ENCODE measurements around the gene HSD17B14. TPM values are rescaled to one million over a fixed set of nuclear protein-coding genes. Genes with fewer than 3 reads are reported as not detected.
A peak's percentile ranks its signal among the peaks of the same experiment; 100 is the strongest.
"Not testable (repeated sequence)": the region's sequence is repeated elsewhere in the genome, so short reads cannot be mapped to it uniquely, and the experiment has no call there.

HSD17B14 gene
- polyA plus RNA-seq (2011; rRNA removed): 2.3 and 3.6 TPM in 2 replicates
- 1.1 and 1.7 TPM in 2 replicates for polyA minus RNA-seq (2011; rRNA and poly(A)+ RNA removed)

DNA sequence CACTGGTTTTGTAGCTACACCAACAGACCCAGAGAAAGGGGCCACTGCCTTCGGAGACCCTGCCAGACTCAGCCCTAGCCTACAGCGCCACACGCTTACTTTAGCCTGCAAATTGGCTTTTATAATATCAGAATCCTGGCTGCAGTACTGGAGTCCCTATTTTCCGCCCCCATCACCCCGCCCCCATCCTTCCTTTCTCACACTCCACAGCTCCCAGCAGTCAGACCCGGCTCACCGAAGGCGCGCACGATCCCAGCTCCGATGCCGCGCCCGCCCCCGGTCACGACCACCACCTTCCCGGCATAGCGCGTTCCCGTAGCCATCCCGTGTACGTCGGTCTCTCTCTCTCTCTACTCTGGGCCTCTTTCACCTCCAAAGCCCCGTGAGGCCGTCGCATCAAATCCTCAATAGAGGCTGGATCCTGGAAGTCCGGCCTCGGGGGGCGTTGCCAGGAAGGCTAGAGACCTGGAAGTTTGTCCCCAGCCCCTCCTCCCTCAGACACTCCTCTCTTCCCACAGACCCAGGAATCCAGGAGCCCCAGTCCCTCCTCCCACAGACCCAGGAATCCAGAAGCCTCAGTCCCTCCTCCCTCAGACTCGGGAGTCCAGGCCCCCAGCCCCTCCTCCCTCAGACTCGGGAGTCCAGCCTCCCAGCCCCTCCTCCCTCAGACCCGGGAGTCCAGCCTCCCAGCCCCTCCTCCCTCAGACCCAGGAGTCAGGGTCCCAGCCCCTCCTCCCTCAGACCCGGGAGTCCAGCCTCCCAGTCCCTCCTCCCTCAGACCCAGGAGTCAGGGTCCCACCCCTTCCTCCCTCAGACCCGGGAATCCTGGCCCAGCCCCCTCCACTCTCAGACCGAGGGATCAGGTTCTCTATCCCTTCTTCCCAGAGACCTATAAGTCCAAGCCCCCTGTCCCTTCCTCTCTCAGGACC lies at the start of gene HSD17B14:
Gene HSD17B14 (minus strand): TSS at position 403 of the 929 bp plus-strand sequence. CDS start 80 bp downstream, at position 323.
- POLR2A ChIA-PET: interaction anchor here (0.8 to 1.3 kb wide), 5 partner anchors 36 to 191 kb away, joined by 3 to 4 read pairs (median 3); partner anchors contain the start of genes CA11 and PPP1R15A
- peak within 1 kb of the TSS; percentile 53 for H3K27ac ChIP-seq (ENCODE audit: low read depth, low read length)
- no peaks in the 10 kb centered on the region; the same call in 1 of the 2 replicates for H3K9me3 ChIP-seq (ENCODE audit: control insufficient read depth, insufficient read depth, low read length)

DNA sequence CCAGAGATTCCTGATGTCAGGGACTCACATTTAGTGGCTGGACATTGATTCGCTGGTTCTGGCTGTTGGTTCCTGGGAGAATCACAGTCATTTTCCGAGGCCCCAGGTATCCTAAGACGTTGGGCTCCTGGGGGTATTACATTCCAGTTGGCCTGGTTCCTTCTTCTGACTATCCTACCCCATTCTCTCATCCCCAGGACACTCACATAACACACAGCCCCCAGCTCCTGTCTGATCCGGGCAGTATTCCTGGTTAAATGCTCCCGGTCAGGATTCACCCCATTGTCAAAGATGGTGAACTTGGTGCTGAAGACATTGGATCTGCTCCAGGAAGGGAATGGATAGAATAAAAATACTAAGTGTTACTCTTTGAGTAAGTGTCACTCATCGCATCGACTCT lies 47.4 kb upstream of the HSD17B14 start:
- ChIA-PET CTCF (no interaction called here), POLR2A (no interaction called here)
- H3K9me3 ChIP-seq (ENCODE audit: control insufficient read depth, insufficient read depth, low read length): peaks cover 7% of the 10 kb centered on the region
- H3K27me3 ChIP-seq (ENCODE audit: control insufficient read depth, insufficient read depth, low read length): no peaks in the 10 kb centered on the region
- TF ChIP-seq, protein P1, sequence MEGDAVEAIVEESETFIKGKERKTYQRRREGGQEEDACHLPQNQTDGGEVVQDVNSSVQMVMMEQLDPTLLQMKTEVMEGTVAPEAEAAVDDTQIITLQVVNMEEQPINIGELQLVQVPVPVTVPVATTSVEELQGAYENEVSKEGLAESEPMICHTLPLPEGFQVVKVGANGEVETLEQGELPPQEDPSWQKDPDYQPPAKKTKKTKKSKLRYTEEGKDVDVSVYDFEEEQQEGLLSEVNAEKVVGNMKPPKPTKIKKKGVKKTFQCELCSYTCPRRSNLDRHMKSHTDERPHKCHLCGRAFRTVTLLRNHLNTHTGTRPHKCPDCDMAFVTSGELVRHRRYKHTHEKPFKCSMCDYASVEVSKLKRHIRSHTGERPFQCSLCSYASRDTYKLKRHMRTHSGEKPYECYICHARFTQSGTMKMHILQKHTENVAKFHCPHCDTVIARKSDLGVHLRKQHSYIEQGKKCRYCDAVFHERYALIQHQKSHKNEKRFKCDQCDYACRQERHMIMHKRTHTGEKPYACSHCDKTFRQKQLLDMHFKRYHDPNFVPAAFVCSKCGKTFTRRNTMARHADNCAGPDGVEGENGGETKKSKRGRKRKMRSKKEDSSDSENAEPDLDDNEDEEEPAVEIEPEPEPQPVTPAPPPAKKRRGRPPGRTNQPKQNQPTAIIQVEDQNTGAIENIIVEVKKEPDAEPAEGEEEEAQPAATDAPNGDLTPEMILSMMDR (IDR thresholded peaks at IDR 0.05; ENCODE audit: low read depth, low read length): no peak
- H3K4me3 ChIP-seq (ENCODE audit: low read depth, low read length): no peak overlapping the region
- no peak for DNase-seq (ENCODE audit: low read depth, low spot score)
- H3K27ac ChIP-seq (ENCODE audit: low read depth, low read length): no peak overlapping the region

More for the DNA sequence above, at the start of gene HSD17B14:
- no peaks in the 10 kb centered on the region for H3K27me3 ChIP-seq (ENCODE audit: control insufficient read depth, insufficient read depth, low read length)
- DNase-seq (ENCODE audit: low read depth, low spot score): no peak
- TF ChIP-seq, protein P1 (IDR thresholded peaks at IDR 0.05; ENCODE audit: low read depth, low read length): no peak
- CTCF ChIA-PET: interaction anchor here (0.6 to 4.1 kb wide), 14 partner anchors 8 to 191 kb away, joined by 3 to 46 read pairs (median 5); partner anchors contain the start of genes BCAT2, GYS1 and RUVBL2
- peak within 1 kb of the TSS; percentile 54 for H3K4me3 ChIP-seq (ENCODE audit: low read depth, low read length)

DNA sequence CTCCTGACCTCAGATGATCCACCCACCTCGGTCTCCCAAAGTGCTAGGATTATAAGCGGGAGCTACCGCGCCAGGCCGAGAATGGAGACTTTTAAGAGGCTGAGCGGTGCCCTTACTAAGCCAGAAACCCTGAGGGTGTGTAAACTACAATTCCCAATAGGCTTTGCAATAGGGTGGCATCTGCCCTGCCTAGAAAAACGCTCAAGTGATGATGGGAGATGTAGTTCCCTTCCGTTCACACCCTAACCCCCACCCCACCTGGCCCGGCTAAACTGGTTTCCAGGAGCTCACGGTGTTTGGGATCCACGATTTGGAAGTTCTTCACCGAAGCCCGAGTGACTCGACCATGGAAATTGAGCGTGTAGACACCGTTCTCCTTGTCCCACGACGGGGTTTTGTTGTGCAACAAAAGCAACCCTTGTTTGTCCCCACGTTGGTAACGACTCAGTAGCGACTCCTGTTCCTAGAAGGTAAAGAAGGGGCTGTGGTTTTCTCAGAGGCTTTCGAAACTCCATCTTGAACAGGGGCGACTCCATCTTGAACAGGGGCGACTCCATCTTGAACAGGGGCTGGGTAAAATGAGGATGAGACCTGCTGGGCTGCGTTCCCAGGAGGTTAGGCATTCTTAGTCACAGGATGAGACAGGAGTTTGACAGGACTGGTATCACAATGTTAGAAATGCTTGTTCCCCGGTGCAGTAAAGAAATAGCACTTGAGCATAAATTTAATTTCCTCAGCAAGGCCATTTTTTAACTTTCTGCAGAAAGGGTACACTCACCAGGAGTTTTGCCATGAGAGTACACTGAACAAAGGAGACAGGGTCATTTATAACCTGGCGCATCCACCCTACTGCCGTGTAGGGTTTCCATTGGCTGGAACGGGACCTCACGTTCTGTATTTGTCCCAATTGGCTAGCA lies 45.7 kb upstream of the HSD17B14 start:
- TF ChIP-seq, protein P1 (IDR thresholded peaks at IDR 0.05; ENCODE audit: low read depth, low read length): no peak
- Histone ChIP-seq H3K4me3 (ENCODE audit: low read depth, low read length) (no peak overlapping the region), H3K9me3 (ENCODE audit: control insufficient read depth, insufficient read depth, low read length) (peaks cover 4% of the 10 kb centered on the region), H3K27ac (ENCODE audit: low read depth, low read length) (no peak overlapping the region), H3K27me3 (ENCODE audit: control insufficient read depth, insufficient read depth, low read length) (no peaks in the 10 kb centered on the region)
- ChIA-PET CTCF (no interaction called here), POLR2A (interaction anchor here (0.7 to 3.0 kb wide), 3 partner anchors 18 to 89 kb away, joined by 3 to 16 read pairs (median 9); partner anchors contain the start of gene NUCB1)
- no peak for DNase-seq (ENCODE audit: low read depth, low spot score)

DNA sequence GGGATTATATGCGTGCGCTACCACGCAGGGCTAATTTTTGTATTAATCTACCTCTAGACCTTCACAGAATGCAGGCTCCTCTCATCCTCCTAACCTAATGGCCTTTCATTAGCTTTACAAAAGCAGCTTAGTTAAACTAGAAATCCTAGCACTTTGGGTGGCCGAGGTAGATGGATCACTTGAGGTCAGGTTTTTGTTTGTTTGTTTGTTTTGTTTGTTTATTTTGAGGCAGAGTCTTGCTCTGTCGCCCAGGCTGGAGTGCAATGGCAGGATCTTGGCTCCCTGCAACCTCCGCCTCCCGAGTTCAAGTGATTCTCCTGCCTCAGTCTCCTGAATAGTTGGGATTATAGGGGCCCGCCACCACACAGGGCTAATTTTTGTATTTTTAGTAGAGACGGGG lies 43.4 kb upstream of the HSD17B14 start:
- not testable (repeated sequence) for H3K27ac ChIP-seq (ENCODE audit: low read depth, low read length); DNase-seq (ENCODE audit: low read depth, low spot score); H3K4me3 ChIP-seq (ENCODE audit: low read depth, low read length); H3K27me3 ChIP-seq (ENCODE audit: control insufficient read depth, insufficient read depth, low read length); H3K9me3 ChIP-seq (ENCODE audit: control insufficient read depth, insufficient read depth, low read length)
- ChIA-PET POLR2A (interaction anchor here (0.6 to 3.0 kb wide), 4 partner anchors 21 to 91 kb away, joined by 3 to 16 read pairs (median 4); partner anchors contain the start of gene NUCB1), CTCF (interaction anchor here (1.9 kb wide), 1 partner anchor 91 kb away, joined by 5 read pairs; no protein-coding TSS in a partner anchor)

All from AG04450 (cell line).